HepG2 (cell line): ENCODE data around the gene DNAAF3. TPM values are rescaled to one million over a fixed set of nuclear protein-coding genes. Genes with fewer than 3 reads are reported as not detected.

Experiments
- FLYWCH1 ChIP-seq: sonication (generic); formaldehyde crosslinking; IDR thresholded peaks from 2 replicates; pipeline ENCODE4 v1.8.1; 2023; ENCODE audit warnings: mild to moderate bottlenecking, missing genetic modification reagents
- HNRNPH1 ChIP-seq: fragments of 200-400 bp; formaldehyde crosslinking; optimal IDR thresholded peaks from 2 replicates; pipeline ENCODE3; 2017; ENCODE audit warnings: mild to moderate bottlenecking, low read depth, low read length
- NBN ChIP-seq: fragments of 450-650 bp; conservative IDR thresholded peaks from 2 replicates; pipeline ENCODE4 v1.6.1; 2017
- NCOA5 ChIP-seq: sonication (generic); formaldehyde crosslinking; IDR thresholded peaks from 2 replicates; pipeline ENCODE4 v1.4.0; 2020; ENCODE audit warnings: missing genetic modification reagents
- PHF8 ChIP-seq: sonication (generic); formaldehyde crosslinking; IDR thresholded peaks from 2 replicates; pipeline ENCODE4 v1.5.0; 2020; ENCODE audit warnings: missing genetic modification reagents
- RFXANK ChIP-seq: IDR thresholded peaks from 2 replicates; pipeline ENCODE4 v1.6.1; 2016
- SCMH1 ChIP-seq: sonication (generic); formaldehyde crosslinking; IDR thresholded peaks from 2 replicates; pipeline ENCODE4 v1.9.0; 2021; ENCODE audit warnings: missing genetic modification reagents, mild to moderate bottlenecking, borderline replicate concordance
- SPEN ChIP-seq: sonication (generic); formaldehyde crosslinking; IDR thresholded peaks from 2 replicates; pipeline ENCODE4 v1.5.1; 2020; ENCODE audit warnings: low read depth, mild to moderate bottlenecking, missing genetic modification reagents
- TBX3 ChIP-seq: fragments of 450-650 bp; IDR thresholded peaks from 2 replicates; pipeline ENCODE4 v1.6.1; 2017; ENCODE audit warnings: antibody characterized with exemption, mild to moderate bottlenecking, inconsistent platforms, borderline replicate concordance
- TOE1 ChIP-seq: sonication (generic); formaldehyde crosslinking; IDR thresholded peaks from 2 replicates; pipeline ENCODE4 v1.4.0; 2020; ENCODE audit warnings: mild to moderate bottlenecking, missing genetic modification reagents
- ZFAT ChIP-seq: sonication (generic); formaldehyde crosslinking; conservative IDR thresholded peaks from 2 replicates; pipeline ENCODE4 v1.8.1; 2023; ENCODE audit warnings: missing genetic modification reagents, inconsistent platforms
- ZNF160 ChIP-seq: sonication (generic); formaldehyde crosslinking; IDR thresholded peaks from 2 replicates; pipeline ENCODE4 v1.8.0; 2022; ENCODE audit warnings: mild to moderate bottlenecking, inconsistent platforms, missing genetic modification reagents
- ZNF557 ChIP-seq: sonication (generic); formaldehyde crosslinking; IDR thresholded peaks from 2 replicates; pipeline ENCODE4 v1.4.0; 2020; ENCODE audit warnings: missing genetic modification reagents
- ZNF564 ChIP-seq: sonication (generic); formaldehyde crosslinking; IDR thresholded peaks from 2 replicates; pipeline ENCODE4 v1.8.1; 2023; ENCODE audit warnings: mild to moderate bottlenecking, missing genetic modification reagents
- ZNF567 ChIP-seq: sonication (generic); formaldehyde crosslinking; IDR thresholded peaks from 2 replicates; pipeline ENCODE4 v1.8.1; 2023; ENCODE audit warnings: mild to moderate bottlenecking, missing genetic modification reagents, borderline replicate concordance
- ZNF747 ChIP-seq: sonication (generic); formaldehyde crosslinking; IDR thresholded peaks from 2 replicates; pipeline ENCODE4 v1.8.1; 2023; ENCODE audit warnings: missing genetic modification reagents, mild to moderate bottlenecking, borderline replicate concordance
- polyA plus RNA-seq, 8 experiments: library from polyadenylated mRNA; depleted of rRNA in 3 of 8; stranded (reverse) in 7 of 8; unstranded in 1 of 8; fragments of >200 nt; fragmentation: Illumina TruSeq in 4 of 8; extraction: Trizol in 4 of 8; gene quantifications; 2 replicates each; pipeline versions ENCODE4 v1.2.1 to v1.2.3, GENCODE V29; 2011 to 2016; ENCODE audit warnings: low read depth in 4 of 8, missing spikeins in 1 of 8, mixed read lengths in 1 of 8; ENCODE audit not compliant: insufficient read depth in 1 of 8
- total RNA-seq, 5 experiments: library from RNA; depleted of rRNA; stranded (reverse); fragments of >200 nt; fragmentation: Illumina TruSeq; extraction: Trizol; gene quantifications; 2 replicates each; pipeline ENCODE4 v1.2.3, GENCODE V29; 2016; ENCODE audit warnings: low read depth in 1 of 5
- TF ChIP-seq, protein P1 (sequence below): IDR thresholded peaks from 2 replicates; pipeline ENCODE4 v1.6.1; 2016; ENCODE audit warnings: control low read depth
- TF ChIP-seq, protein P2 (sequence below): sonication (generic); formaldehyde crosslinking; IDR thresholded peaks from 2 replicates; pipeline ENCODE4 v1.8.0; 2022; ENCODE audit warnings: missing genetic modification reagents, mild to moderate bottlenecking, moderate library complexity, borderline replicate concordance
- TF ChIP-seq, protein P3 (sequence below): sonication (generic); formaldehyde crosslinking; IDR thresholded peaks from 2 replicates; pipeline ENCODE4 v1.4.0; 2020; ENCODE audit warnings: missing genetic modification reagents
- TF ChIP-seq, protein P4 (sequence below): IDR thresholded peaks from 2 replicates; pipeline ENCODE4 v1.6.1; 2012; ENCODE audit warnings: low read depth, low read length, improper control_type of control experiment
- TF ChIP-seq, protein P5 (sequence below): sonication (generic); formaldehyde crosslinking; IDR thresholded peaks from 2 replicates; pipeline ENCODE4 v1.4.0; 2020; ENCODE audit warnings: missing genetic modification reagents
- TF ChIP-seq, protein P6 (sequence below): sonication (generic); formaldehyde crosslinking; IDR thresholded peaks from 2 replicates; pipeline ENCODE4 v1.4.0; 2020; ENCODE audit warnings: low read depth, mild to moderate bottlenecking, missing genetic modification reagents

Gene DNAAF3
- total and polyA plus RNA-seq, 2 of the 13 experiments (the other 11 are each of a cell fraction or from before 2014, with no cell fraction given): 0.30 to 0.40 TPM

DNA sequence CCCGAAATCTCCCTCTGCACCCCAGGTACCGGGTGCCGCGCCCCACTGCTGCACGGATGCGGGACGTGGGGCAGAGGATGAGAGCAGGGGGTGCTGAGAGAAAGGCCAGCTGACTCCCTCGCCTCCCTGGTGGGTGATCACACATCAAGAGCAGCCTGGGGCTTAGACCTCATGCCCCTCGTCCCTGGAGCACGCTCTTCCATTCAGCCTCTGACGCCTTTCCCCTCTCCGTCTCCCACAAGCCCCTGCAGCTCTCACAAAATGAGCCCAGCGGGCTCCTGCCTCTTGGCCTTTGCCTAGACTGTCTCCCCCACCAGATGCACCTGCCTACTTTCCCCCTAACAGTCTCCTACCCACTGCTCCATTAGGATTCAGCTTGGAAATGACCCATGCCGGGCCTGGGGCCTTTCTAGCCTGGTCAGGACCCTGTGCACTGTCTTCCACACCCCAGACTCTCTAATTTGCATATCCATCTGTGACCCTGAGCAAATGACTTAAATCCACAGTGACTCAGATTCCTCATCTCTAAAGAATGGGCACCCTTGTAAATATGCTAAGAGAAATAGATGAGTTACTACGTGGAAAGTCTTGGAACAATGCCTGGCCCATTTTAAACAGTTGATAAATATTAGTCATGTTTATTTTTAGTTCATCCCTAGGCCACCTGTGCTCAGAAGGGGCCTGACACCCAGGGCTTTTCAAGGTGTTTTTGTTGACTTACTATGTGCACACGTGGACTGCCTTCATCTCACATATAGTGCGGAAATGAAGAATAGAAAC, 43.5 kb upstream of the DNAAF3 start (continued):
- TF ChIP-seq RFXANK: no peak
- TF ChIP-seq FLYWCH1 (CRISPR knock-in tag): no peak
- TF ChIP-seq ZNF564 (CRISPR knock-in tag): no peak
- TF ChIP-seq, protein P1, sequence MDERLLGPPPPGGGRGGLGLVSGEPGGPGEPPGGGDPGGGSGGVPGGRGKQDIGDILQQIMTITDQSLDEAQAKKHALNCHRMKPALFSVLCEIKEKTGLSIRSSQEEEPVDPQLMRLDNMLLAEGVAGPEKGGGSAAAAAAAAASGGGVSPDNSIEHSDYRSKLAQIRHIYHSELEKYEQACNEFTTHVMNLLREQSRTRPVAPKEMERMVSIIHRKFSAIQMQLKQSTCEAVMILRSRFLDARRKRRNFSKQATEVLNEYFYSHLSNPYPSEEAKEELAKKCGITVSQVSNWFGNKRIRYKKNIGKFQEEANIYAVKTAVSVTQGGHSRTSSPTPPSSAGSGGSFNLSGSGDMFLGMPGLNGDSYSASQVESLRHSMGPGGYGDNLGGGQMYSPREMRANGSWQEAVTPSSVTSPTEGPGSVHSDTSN (CRISPR knock-in tag): no peak
- TF ChIP-seq SPEN (CRISPR knock-in tag): no peak; the same call in 1 of the 2 replicates
- TF ChIP-seq NCOA5 (CRISPR knock-in tag): no peak
- TF ChIP-seq TBX3: peak; percentile 61; the same call in 1 of the 2 replicates
- TF ChIP-seq, protein P2, sequence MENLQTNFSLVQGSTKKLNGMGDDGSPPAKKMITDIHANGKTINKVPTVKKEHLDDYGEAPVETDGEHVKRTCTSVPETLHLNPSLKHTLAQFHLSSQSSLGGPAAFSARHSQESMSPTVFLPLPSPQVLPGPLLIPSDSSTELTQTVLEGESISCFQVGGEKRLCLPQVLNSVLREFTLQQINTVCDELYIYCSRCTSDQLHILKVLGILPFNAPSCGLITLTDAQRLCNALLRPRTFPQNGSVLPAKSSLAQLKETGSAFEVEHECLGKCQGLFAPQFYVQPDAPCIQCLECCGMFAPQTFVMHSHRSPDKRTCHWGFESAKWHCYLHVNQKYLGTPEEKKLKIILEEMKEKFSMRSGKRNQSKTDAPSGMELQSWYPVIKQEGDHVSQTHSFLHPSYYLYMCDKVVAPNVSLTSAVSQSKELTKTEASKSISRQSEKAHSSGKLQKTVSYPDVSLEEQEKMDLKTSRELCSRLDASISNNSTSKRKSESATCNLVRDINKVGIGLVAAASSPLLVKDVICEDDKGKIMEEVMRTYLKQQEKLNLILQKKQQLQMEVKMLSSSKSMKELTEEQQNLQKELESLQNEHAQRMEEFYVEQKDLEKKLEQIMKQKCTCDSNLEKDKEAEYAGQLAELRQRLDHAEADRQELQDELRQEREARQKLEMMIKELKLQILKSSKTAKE: no peak; the same call in 1 of the 2 replicates
- TF ChIP-seq SCMH1 (CRISPR knock-in tag): no peak
- TF ChIP-seq ZNF160: peak; percentile 43; the same call in 1 of the 2 replicates
- TF ChIP-seq NBN: no peak
- TF ChIP-seq PHF8 (CRISPR knock-in tag): no peak
- TF ChIP-seq, protein P3, sequence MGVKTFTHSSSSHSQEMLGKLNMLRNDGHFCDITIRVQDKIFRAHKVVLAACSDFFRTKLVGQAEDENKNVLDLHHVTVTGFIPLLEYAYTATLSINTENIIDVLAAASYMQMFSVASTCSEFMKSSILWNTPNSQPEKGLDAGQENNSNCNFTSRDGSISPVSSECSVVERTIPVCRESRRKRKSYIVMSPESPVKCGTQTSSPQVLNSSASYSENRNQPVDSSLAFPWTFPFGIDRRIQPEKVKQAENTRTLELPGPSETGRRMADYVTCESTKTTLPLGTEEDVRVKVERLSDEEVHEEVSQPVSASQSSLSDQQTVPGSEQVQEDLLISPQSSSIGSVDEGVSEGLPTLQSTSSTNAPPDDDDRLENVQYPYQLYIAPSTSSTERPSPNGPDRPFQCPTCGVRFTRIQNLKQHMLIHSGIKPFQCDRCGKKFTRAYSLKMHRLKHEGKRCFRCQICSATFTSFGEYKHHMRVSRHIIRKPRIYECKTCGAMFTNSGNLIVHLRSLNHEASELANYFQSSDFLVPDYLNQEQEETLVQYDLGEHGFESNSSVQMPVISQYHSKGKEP: no peak
- TF ChIP-seq ZNF747 (CRISPR knock-in tag): no peak
- peak; percentile 74 for TF ChIP-seq ZNF557 (CRISPR knock-in tag)
- TF ChIP-seq, protein P4, sequence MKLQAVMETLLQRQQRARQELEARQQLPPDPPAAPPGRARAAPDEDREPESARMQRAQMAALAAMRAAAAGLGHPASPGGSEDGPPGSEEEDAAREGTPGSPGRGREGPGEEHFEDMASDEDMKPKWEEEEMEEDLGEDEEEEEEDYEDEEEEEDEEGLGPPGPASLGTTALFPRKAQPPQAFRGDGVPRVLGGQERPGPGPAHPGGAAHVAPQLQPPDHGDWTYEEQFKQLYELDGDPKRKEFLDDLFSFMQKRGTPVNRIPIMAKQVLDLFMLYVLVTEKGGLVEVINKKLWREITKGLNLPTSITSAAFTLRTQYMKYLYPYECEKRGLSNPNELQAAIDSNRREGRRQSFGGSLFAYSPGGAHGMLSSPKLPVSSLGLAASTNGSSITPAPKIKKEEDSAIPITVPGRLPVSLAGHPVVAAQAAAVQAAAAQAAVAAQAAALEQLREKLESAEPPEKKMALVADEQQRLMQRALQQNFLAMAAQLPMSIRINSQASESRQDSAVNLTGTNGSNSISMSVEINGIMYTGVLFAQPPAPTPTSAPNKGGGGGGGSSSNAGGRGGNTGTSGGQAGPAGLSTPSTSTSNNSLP: peak; percentile 70; the same call in 1 of the 2 replicates
- no peak for TF ChIP-seq TOE1 (CRISPR knock-in tag)
- no peak for TF ChIP-seq HNRNPH1
- TF ChIP-seq, protein P5, sequence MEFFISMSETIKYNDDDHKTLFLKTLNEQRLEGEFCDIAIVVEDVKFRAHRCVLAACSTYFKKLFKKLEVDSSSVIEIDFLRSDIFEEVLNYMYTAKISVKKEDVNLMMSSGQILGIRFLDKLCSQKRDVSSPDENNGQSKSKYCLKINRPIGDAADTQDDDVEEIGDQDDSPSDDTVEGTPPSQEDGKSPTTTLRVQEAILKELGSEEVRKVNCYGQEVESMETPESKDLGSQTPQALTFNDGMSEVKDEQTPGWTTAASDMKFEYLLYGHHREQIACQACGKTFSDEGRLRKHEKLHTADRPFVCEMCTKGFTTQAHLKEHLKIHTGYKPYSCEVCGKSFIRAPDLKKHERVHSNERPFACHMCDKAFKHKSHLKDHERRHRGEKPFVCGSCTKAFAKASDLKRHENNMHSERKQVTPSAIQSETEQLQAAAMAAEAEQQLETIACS (CRISPR knock-in tag): no peak
- TF ChIP-seq, protein P6, sequence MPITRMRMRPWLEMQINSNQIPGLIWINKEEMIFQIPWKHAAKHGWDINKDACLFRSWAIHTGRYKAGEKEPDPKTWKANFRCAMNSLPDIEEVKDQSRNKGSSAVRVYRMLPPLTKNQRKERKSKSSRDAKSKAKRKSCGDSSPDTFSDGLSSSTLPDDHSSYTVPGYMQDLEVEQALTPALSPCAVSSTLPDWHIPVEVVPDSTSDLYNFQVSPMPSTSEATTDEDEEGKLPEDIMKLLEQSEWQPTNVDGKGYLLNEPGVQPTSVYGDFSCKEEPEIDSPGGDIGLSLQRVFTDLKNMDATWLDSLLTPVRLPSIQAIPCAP: 0 out of 2 replicates have a peak, but pooled peaks have one; percentile 33
- no peak for TF ChIP-seq ZNF567 (CRISPR knock-in tag)
- no peak for TF ChIP-seq ZFAT
